Cardiac fibroblast (primary cell): Measurements from ENCODE around the gene CTSW.

Experiments
- DNase-seq, 2 donors: peaks; one replicate each; pipeline versions ENCODE4 v3.0.0 to v3.0.0-alpha.2; 2010; ENCODE audit warnings: low read depth in 2 of 2
- H3K4me3 ChIP-seq, 2 donors: replicated peaks in 1 of 2; 1 replicate in 1 of 2; 2 replicates in 1 of 2; pipeline ENCODE4 v1.5.1; 2011; ENCODE audit warnings: low read depth in 2 of 2, low read length in 2 of 2, mild to moderate bottlenecking in 2 of 2, moderate library complexity in 1 of 2
- CTCF ChIP-seq: IDR thresholded peaks from one replicate; pipeline ENCODE4 v1.5.1; 2011; ENCODE audit warnings: low read depth, mild to moderate bottlenecking, low read length, inconsistent platforms

CTSW gene

GRCh38 chr11:65917434-65918210 is 38.0 kb downstream of the CTSW start:
- H3K4me3 ChIP-seq, result peak overlapping the region; percentile 88 to 91
- no peak for DNase-seq
- no peak for TF ChIP-seq CTCF

DNA sequence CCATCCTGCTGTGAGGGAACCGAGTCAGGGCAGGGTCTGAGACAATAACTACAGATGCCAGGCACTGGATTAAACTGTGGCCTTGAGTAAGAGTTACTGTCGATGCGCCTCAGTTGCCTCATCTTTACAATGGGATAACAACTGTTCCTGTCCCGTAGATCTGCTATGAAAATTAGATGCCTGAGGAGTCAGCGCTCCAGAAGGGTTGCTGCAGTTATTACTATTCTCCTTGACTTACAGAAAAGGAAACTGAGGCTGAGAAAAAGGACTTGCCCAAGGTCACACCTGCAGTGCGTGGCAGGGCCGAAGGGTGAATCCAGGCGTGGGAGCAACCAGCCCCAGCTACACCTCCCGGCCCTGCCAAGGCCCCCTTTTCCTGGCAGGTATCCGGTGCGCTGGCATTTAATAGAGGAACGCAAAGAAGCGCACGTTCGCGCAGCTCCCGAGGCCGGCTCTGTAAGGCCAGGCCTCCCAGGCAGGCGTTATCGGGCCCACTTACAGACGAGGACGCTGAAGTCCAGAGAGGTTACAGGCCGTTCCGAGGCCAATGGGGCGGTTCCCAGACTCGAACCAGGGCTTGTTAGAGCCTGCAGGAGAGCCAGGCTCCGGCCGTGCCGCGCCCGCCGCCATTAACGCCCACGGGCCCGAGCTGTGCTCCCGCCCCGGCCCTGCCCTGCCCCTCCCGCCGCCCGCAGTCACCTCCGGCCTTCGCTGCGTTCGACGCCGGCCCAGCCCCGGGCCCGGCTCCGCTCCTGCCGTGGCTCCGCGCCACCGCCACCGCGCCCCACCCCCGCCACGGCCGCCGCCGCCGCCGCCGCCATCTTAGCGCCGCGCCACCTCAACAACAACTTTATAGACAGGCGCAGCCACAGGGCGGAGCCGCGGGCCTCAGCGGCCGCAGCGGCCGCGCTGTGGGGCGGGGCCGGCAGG is 38.8 kb downstream of the CTSW start, which contains the start of gene C11orf68:
TSS of gene C11orf68 (minus strand) at position 852 of the 930 bp plus-strand sequence. CDS start at position 821, 31 bp downstream.
- H3K4me3 ChIP-seq, result peak within 1 kb of the TSS; percentile 88 to 91
- no peak for TF ChIP-seq CTCF
- peak; percentile 42 to 47 for DNase-seq

DNA sequence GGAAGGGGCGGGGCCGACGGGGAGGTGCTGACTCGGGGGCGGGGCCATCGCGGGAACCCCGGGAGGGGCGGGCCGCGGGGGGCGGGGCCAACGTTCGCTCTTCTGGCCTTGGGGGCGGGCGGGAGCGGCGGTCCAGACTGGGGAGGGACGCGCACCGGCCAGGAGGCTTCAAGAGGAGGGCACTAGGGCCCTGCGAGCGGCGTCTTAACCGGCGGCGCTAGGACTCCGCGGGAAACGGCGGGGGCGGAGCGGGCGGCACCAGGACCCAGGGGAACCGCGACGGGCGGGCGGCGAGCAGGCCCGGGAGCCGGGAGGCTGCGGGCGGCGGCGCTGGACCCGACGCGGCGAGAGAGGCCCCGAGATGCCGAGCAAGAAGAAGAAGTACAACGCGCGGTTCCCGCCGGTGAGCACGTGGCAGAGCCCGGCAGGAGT is 39.5 kb downstream of the CTSW start, which contains the start of gene DRAP1:
TSS of gene DRAP1 (plus strand) at position 286 of the 432 bp plus-strand sequence. CDS start at position 362, 76 bp downstream.
- H3K4me3 ChIP-seq, result peak within 1 kb of the TSS; percentile 88 to 91
- DNase-seq, result peak; percentile 99
- no peak for TF ChIP-seq CTCF

DNA sequence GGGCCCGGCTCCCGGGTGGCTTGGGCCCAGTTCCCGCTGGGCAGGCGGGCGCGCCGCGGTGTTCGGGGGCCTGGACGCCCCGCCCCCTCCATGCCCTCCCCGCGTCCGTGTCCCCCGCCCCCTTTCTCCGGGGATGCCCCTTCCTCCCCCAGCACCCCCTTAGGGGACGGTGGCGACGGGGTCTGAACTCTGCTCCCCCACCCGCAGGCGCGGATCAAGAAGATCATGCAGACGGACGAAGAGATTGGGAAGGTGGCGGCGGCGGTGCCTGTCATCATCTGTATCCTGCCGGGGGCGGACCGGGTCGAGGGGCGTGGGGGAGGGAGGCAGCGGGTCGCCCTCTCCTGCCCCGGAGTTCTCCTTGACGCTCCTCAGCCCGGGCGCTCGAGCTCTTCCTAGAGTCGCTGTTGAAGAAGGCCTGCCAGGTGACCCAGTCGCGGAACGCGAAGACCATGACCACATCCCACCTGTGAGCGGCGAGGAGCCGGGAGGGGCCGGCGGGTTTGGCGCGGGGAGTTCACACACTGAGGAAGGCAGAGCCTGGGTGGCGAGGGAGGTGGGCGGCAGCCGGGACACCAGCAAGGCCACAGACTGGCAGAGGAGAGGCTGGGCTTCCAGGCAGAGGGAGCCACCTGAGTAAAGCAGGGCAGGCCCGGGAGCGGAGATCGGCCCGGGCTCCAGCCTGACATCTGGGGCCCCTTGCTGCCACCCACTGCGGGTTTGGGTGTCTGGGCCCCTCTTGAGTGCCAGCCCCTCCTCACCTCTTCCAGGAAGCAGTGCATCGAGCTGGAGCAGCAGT is 40.1 kb downstream of the CTSW start:
- DNase-seq, result no peak
- TF ChIP-seq CTCF, result no peak
- H3K4me3 ChIP-seq, result peak overlapping the region; percentile 80 to 86

DNA sequence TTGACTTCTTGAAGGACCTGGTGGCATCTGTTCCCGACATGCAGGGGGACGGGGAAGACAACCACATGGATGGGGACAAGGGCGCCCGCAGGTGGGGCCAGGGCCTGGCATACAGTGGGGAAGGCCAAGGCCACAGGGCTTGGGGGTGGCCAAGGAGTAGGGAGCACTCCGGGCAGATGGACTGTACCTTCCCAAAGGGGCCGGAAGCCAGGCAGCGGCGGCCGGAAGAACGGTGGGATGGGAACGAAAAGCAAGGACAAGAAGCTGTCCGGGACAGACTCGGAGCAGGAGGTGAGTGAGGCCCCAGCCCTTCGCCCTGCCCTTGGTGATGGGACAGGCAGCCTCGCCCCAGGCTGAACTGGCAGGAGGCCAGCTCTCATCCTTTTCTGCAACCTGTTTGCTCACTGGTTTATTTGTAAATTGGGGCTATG is 40.8 kb downstream of the CTSW start:
- peak overlapping the region; percentile 80 to 86 for H3K4me3 ChIP-seq
- no peak for TF ChIP-seq CTCF
- no peak for DNase-seq

- H3K4me3 ChIP-seq, result peak overlapping the region; percentile 80 to 86
- DNase-seq, result no peak
- TF ChIP-seq CTCF, result no peak
Observed at GRCh38 chr11:65921033-65921555, 41.5 kb downstream of the CTSW start.
